Stimulated activated CD4-positive, alpha-beta T cell treated with anti-CD3 and anti-CD28 coated beads, Interleukin-1b, Interleukin-23, amount 100 ng/mL, for 1 hour (primary cell): ENCODE results near the gene CAPN11.

ENCODE experiments used
- DNase-seq, 2 donors: peaks; one replicate each; pipeline ENCODE4 v3.0.0-alpha.2; 2020; ENCODE audit warnings: low read depth in 2 of 2

The CAPN11 gene

GRCh38 chr6:44158770-44159228 is at the start of gene CAPN11:
TSS of gene CAPN11 (plus strand) at chr6:44158820. CDS start at chr6:44158849, 29 bp downstream.
- DNase-seq: no peak

GRCh38 chr6:44109212-44109611 is 49.4 kb upstream of the CAPN11 start:
- no peak for DNase-seq

GRCh38 chr6:44110005-44110676 is 48.5 kb upstream of the CAPN11 start:
- no peak for DNase-seq

GRCh38 chr6:44110966-44111365 is 47.7 kb upstream of the CAPN11 start:
- DNase-seq: no peak

GRCh38 chr6:44111434-44112417 is 46.9 kb upstream of the CAPN11 start:
- DNase-seq: no peak

GRCh38 chr6:44113414-44113813 is 45.2 kb upstream of the CAPN11 start:
- no peak for DNase-seq

- no peak for DNase-seq
These were observed 42.8 kb upstream of the CAPN11 start for GRCh38 chr6:44115866-44116265.

GRCh38 chr6:44116641-44117382 is 41.8 kb upstream of the CAPN11 start:
- DNase-seq: no peak

- DNase-seq: no peak
These were observed 41.1 kb upstream of the CAPN11 start for GRCh38 chr6:44117397-44118128.

GRCh38 chr6:44119704-44120262 is 38.8 kb upstream of the CAPN11 start:
- no peak for DNase-seq

- no peak for DNase-seq
These were observed 37.8 kb upstream of the CAPN11 start for GRCh38 chr6:44120692-44121443.

- DNase-seq: no peak
These were observed 35.8 kb upstream of the CAPN11 start for GRCh38 chr6:44122801-44123200.

- no peak for DNase-seq
These were observed 35.1 kb upstream of the CAPN11 start for GRCh38 chr6:44123544-44123943.

GRCh38 chr6:44126320-44127149 is 32.1 kb upstream of the CAPN11 start:
- peak; percentile 23 to 65 for DNase-seq

- DNase-seq: peak; percentile 83 to 84
These were observed 31.2 kb upstream of the CAPN11 start, which contains the start of the genes MRPL14 and TMEM63B for GRCh38 chr6:44127186-44128019. TSS of gene MRPL14 (minus strand) at chr6:44127452. CDS start at chr6:44116611, 10,841 bp downstream. TSS of gene TMEM63B (plus strand) at chr6:44127554. CDS start at chr6:44134585, 7,031 bp downstream.

GRCh38 chr6:44128020-44128917 is 30.4 kb upstream of the CAPN11 start:
- DNase-seq: no peak

- no peak for DNase-seq
These were observed 28.7 kb upstream of the CAPN11 start for GRCh38 chr6:44129841-44130322.
